LHCN-M2 (cell line): ENCODE data around the gene FUT6. TPM values are rescaled to one million over a fixed set of nuclear protein-coding genes. Genes with fewer than 3 reads are reported as not detected.
"Not testable (repeated sequence)": the region's sequence is repeated elsewhere in the genome, so short reads cannot be mapped to it uniquely, and the experiment has no call there.

ENCODE experiments used
- DNase-seq: peaks from one replicate; pipeline ENCODE4 v3.0.0-alpha.2; 2012; ENCODE audit warnings: low read depth
- total RNA-seq: library from RNA; depleted of rRNA; stranded (reverse); fragments of >200 nt; gene quantifications from 2 replicates; pipeline ENCODE4 v1.2.3, GENCODE V29; 2014; rRNA removed

The FUT6 gene
- total RNA-seq, 1 experiment from 2014 or later: not detected

- DNase-seq: no peak
These were observed 52.7 kb downstream of the FUT6 start for GRCh38 chr19:5786593-5787408.

GRCh38 chr19:5785423-5785822 lies 54.1 kb downstream of the FUT6 start:
- no peak for DNase-seq

GRCh38 chr19:5784581-5785147 lies 54.8 kb downstream of the FUT6 start, which contains the start of gene PRR22:
PRR22 (minus strand) TSS chr19:5784746; CDS start chr19:5784660, 86 bp downstream.
- no peak for DNase-seq

- no peak for DNase-seq
These were observed 56.3 kb downstream of the FUT6 start for GRCh38 chr19:5782945-5783919.

GRCh38 chr19:5782322-5782721 lies 57.2 kb downstream of the FUT6 start:
- no peak for DNase-seq

GRCh38 chr19:5780916-5781315 lies 58.6 kb downstream of the FUT6 start:
- DNase-seq: not testable (repeated sequence)

Other genes starting within 250 kb of the FUT6 start
- gene SAFB2, start 216.9 kb downstream of the FUT6 start, total RNA-seq: 17.6 and 23.2 TPM in 2 replicates
- gene SAFB, start 216.6 kb downstream of the FUT6 start, total RNA-seq: 21.2 and 45.7 TPM in 2 replicates
- 48.8 and 52.1 TPM in 2 replicates for gene MICOS13, start 159.2 kb downstream of the FUT6 start, total RNA-seq
- 22.4 and 24.7 TPM in 2 replicates for gene HSD11B1L, start 158.7 kb downstream of the FUT6 start, total RNA-seq
- gene RPL36, start 149.4 kb downstream of the FUT6 start, total RNA-seq: 795 and 866 TPM in 2 replicates
- gene LONP1, start 119.6 kb downstream of the FUT6 start, total RNA-seq: 71.2 and 83.6 TPM in 2 replicates
- not detected in 2 replicates for gene CATSPERD, start 119.1 kb downstream of the FUT6 start, total RNA-seq
- 2.0 and 2.9 TPM in 2 replicates for gene PRR22, start 55.0 kb downstream of the FUT6 start, total RNA-seq
- 44.6 and 47.6 TPM in 2 replicates for gene DUS3L, start 48.5 kb downstream of the FUT6 start, total RNA-seq
- gene NRTN, start 34.6 kb downstream of the FUT6 start, total RNA-seq: not detected in 2 replicates
- not detected in 2 replicates for gene FUT3, start 11.7 kb upstream of the FUT6 start, total RNA-seq
- gene FUT5, start 30.8 kb upstream of the FUT6 start, total RNA-seq: not detected in 2 replicates
- gene NDUFA11, start 64.1 kb upstream of the FUT6 start, total RNA-seq: 172 and 188 TPM in 2 replicates
- 2.6 and 3.0 TPM in 2 replicates for gene VMAC, start 65.2 kb upstream of the FUT6 start, total RNA-seq
- 2.4 and 3.5 TPM in 2 replicates for gene CAPS, start 74.6 kb upstream of the FUT6 start, total RNA-seq
- 74.1 and 81.2 TPM in 2 replicates for gene RANBP3, start 138.4 kb upstream of the FUT6 start, total RNA-seq